ENCODE data around the gene FBN1.

DNA sequence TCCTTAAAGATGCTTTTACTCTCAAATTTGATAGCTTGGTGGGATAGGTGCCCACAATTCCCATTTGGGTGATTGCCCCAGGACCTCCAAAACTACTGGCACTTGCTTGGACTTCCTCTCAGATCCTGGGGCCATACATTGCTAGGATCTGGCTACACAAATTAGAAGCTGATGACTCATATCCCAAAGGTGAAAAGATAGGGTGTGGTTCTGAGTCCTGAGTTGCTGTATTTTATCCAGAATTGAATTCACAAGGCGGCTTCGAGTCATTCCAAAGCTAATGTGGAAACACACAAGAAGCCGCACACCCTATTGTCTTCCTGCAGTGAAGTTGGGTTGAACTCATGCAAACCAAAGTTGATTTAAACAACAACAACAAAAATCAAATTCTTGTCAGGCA, 260.9 kb downstream of the FBN1 start:
- TF ChIP-seq CTCF (IDR thresholded peaks at IDR 0.05 in 4 of 5, conservative IDR thresholded peaks at IDR 0.05 in 1 of 5) (no peak), POLR2A (IDR thresholded peaks at IDR 0.05) (no peak)

Data from gastrocnemius medialis (tissue), 4 donors.